Smooth muscle cell (in vitro differentiated cells): Measurements from ENCODE around the gene AK2. TPM values are rescaled to one million over a fixed set of nuclear protein-coding genes. Genes with fewer than 3 reads are reported as not detected.

ENCODE experiments used
- DNase-seq: peaks from one replicate; lab custom pipeline; 2025; ENCODE audit not compliant: unreplicated experiment; lab: John Stamatoyannopoulos, UW
- H2AFZ ChIP-seq: fragments of 200-600 bp; sonication (generic); 2 replicates; pipeline ENCODE4 v1.6.0; 2016; ENCODE audit warnings: antibody characterized with exemption, low read depth, mild to moderate bottlenecking
- H3F3A ChIP-seq: fragments of 200-600 bp; sonication (generic); 2 replicates; pipeline ENCODE4 v1.6.0; 2017; ENCODE audit warnings: antibody characterized with exemption, low read depth
- H3K27ac ChIP-seq: fragments of 200-600 bp; sonication (generic); 2 replicates; pipeline ENCODE4 v1.5.1; 2016; ENCODE audit warnings: low read depth, mild to moderate bottlenecking
- H3K27me3 ChIP-seq: fragments of 200-600 bp; sonication (generic); 2 replicates; pipeline ENCODE4 v1.6.1; 2016; ENCODE audit warnings: low read depth, mild to moderate bottlenecking
- H3K36me3 ChIP-seq: fragments of 200-600 bp; sonication (generic); 2 replicates; pipeline ENCODE4 v1.5.1; 2016; ENCODE audit warnings: low read depth
- H3K4me1 ChIP-seq: fragments of 200-600 bp; sonication (generic); 2 replicates; pipeline ENCODE4 v1.5.1; 2016; ENCODE audit warnings: low read depth
- H3K4me2 ChIP-seq: fragments of 200-600 bp; sonication (generic); 2 replicates; pipeline ENCODE4 v1.6.0; 2016; ENCODE audit warnings: mild to moderate bottlenecking
- H3K4me3 ChIP-seq: fragments of 200-600 bp; sonication (generic); 2 replicates; pipeline ENCODE4 v1.5.1; 2016; ENCODE audit warnings: mild to moderate bottlenecking
- H3K79me2 ChIP-seq: fragments of 200-600 bp; sonication (generic); 2 replicates; pipeline ENCODE4 v1.6.0; 2016; ENCODE audit warnings: low read depth, mild to moderate bottlenecking
- H3K9ac ChIP-seq: fragments of 200-600 bp; sonication (generic); 2 replicates; pipeline ENCODE4 v1.6.0; 2016; ENCODE audit warnings: low read depth
- H3K9me3 ChIP-seq: fragments of 200-600 bp; sonication (generic); replicated peaks from 2 replicates; pipeline ENCODE4 v1.5.1; 2016; ENCODE audit warnings: low read depth
- H4K20me1 ChIP-seq: fragments of 200-600 bp; sonication (generic); 2 replicates; pipeline ENCODE4 v1.6.0; 2016; ENCODE audit warnings: low read depth
- CTCF ChIP-seq: fragments of 200-600 bp; sonication (generic); IDR thresholded peaks from 2 replicates; pipeline ENCODE4 v1.5.1; 2017; ENCODE audit warnings: borderline replicate concordance, mild to moderate bottlenecking, antibody characterized with exemption; ENCODE audit not compliant: insufficient read depth, poor library complexity, severe bottlenecking
- WGBS: methylation state at CpG from one replicate; pipeline ENCODE4 v1.1.7; 2016; ENCODE audit warnings: low lambda C conversion rate; 5-methylcytosine and 5-hydroxymethylcytosine counted together
- polyA plus RNA-seq: library from polyadenylated mRNA; unstranded; fragments of >200 nt; fragmentation: Nextera tagmentation; extraction: Ambion mirVana; gene quantifications from 2 replicates; pipeline ENCODE4 v1.2.1, GENCODE V29; 2016
- total RNA-seq: library from RNA; depleted of rRNA; stranded (reverse); fragments of >200 nt; gene quantifications from 2 replicates; pipeline ENCODE4 v1.2.3, GENCODE V29; 2014

AK2 gene
- total and polyA plus RNA-seq, 2 experiments from 2014 or later: 89.8 to 121 TPM

DNA sequence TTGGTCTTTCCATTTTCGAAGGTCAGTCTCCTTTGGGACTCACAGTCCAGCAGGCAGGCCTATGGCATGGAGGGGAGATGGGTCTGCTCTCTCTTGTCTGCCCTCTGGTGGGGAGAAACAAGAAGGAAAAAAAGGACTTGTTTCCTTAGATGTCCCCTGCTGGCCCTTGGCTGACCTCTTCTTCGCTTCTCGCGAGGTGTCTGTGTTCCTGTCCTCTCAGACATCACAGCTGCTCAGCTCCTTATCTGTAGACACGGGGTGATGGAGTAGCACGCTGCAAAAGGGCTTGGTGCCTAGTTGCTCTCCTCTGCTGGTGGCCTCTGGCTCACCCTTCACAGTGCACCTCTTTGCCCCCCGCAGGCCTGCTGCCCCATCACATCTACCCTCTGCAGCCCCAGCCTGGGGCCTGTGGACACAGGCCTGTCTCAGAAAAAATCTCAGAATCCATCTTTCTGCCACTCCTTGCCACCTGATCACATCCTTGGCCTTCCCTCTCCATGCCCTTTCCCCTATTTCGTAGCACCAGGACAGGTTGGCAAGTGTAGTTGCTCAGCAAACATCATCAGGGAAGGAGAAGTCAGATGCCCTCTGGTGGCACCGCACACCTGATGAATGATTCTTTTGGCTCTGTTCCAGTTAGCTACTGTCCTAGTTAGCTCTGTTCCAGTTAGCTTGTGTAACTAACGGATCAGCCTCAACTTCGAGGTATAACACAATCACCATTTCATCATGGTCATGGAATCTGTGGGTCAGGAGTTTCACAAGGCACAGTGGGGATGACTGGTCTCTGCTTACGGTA, 18.7 kb upstream of the AK2 start:
- H4K20me1 ChIP-seq: no peaks in the 10 kb centered on the region
- no peaks in the 10 kb centered on the region for H3F3A ChIP-seq
- no peak overlapping the region for H3K27ac ChIP-seq
- no peak for DNase-seq
- H3K79me2 ChIP-seq: no peaks in the 10 kb centered on the region
- no peaks in the 10 kb centered on the region for H3K9me3 ChIP-seq
- TF ChIP-seq CTCF: peak; percentile 64
- no peak overlapping the region for H3K4me2 ChIP-seq
- H3K27me3 ChIP-seq: no peaks in the 10 kb centered on the region
- WGBS: 61% methylated on average over 12 of the region's 12 CpGs
- no peak overlapping the region for H3K4me3 ChIP-seq
- no peaks in the 10 kb centered on the region for H3K4me1 ChIP-seq
- no peaks in the 10 kb centered on the region for H3K36me3 ChIP-seq
- H2AFZ ChIP-seq: no peak overlapping the region
- H3K9ac ChIP-seq: no peak overlapping the region

DNA sequence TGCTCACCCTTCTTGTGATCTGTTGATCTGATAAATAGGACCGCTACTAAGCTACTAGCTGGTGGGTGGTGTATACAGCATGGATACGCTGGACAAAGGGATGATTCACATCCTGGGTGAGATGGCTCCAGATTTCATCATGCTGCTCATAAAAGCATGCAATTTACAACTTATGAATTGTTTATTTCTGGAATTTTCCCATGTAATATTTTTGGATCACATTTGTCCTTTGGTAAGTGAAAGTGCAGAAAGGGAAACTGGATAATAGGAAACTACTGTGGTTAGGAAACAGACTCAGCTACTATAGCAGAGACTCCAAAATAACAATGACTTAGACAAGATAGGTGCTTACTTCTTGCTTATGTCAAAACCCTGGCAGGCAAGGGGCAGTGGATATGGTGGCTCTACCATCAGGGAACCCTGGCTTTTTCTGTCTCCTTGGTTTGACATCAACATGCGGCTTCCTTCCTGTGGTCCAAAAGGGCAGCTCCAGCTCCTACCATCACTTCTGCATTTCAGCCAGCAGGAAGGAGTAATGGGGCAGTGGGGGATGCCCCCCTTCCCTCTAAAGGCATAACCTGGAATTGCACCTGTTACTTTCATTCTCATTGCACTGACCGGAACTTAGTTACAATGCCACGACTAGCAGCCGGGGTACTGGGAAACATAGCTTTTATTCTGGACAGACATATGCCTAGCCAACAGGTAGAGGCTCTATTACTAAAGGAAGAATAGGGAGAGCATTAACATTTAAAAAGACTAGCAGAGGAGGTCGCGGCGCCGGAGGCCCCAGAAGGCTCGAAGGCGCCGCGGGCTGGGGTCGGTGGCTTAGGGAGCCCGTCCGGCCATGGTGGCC, 13.8 kb upstream of the AK2 start:
- H3F3A ChIP-seq: no peaks in the 10 kb centered on the region
- WGBS: 92% methylated on average over 17 of the region's 17 CpGs
- H3K27me3 ChIP-seq: no peaks in the 10 kb centered on the region
- H3K79me2 ChIP-seq: no peaks in the 10 kb centered on the region
- peak overlapping the region; percentile 29 for H3K9ac ChIP-seq
- no peaks in the 10 kb centered on the region for H4K20me1 ChIP-seq
- TF ChIP-seq CTCF: no peak
- no peak overlapping the region for H3K4me3 ChIP-seq
- H3K4me1 ChIP-seq: no peaks in the 10 kb centered on the region
- no peak overlapping the region for H2AFZ ChIP-seq
- no peak for DNase-seq
- H3K27ac ChIP-seq: peak overlapping the region; percentile 37
- H3K4me2 ChIP-seq: peak overlapping the region; percentile 14
- no peaks in the 10 kb centered on the region for H3K9me3 ChIP-seq
- H3K36me3 ChIP-seq: no peaks in the 10 kb centered on the region

GRCh38 chr1:33049371-33049770, 12.7 kb upstream of the AK2 start:
- no peaks in the 10 kb centered on the region for H3F3A ChIP-seq
- no peaks in the 10 kb centered on the region for H3K27me3 ChIP-seq
- no peaks in the 10 kb centered on the region for H4K20me1 ChIP-seq
- H2AFZ ChIP-seq: no peak overlapping the region
- no peaks in the 10 kb centered on the region for H3K9me3 ChIP-seq
- H3K27ac ChIP-seq: no peak overlapping the region
- H3K79me2 ChIP-seq: no peaks in the 10 kb centered on the region
- H3K4me3 ChIP-seq: no peak overlapping the region
- no peaks in the 10 kb centered on the region for H3K4me1 ChIP-seq
- no peak overlapping the region for H3K9ac ChIP-seq
- 90% methylated on average over 7 of the region's 7 CpGs for WGBS
- no peaks in the 10 kb centered on the region for H3K36me3 ChIP-seq
- DNase-seq: no peak
- no peak for TF ChIP-seq CTCF
- H3K4me2 ChIP-seq: no peak overlapping the region
